ENCODE results near the gene AKNA.

AKNA gene

GRCh38 chr9:114359801-114360200 lies 28.0 kb downstream of the AKNA start:
- Histone ChIP-seq H3K4ac (ENCODE audit: low read length) (no peak overlapping the region), H3K23ac (ENCODE audit: low read depth, low read length, poor library complexity) (no peak overlapping the region), H2BK15ac (ENCODE audit: low read length) (no peak overlapping the region), H3K4me1 (ENCODE audit: control insufficient read depth in 2 of 2, insufficient read depth in 1 of 2, low read depth in 1 of 2, low read length in 2 of 2) (no peaks in the 10 kb centered on the region), H3K9me3 (replicated peaks in 1 of 2; ENCODE audit: control insufficient read depth in 2 of 2, insufficient read depth in 1 of 2, low read depth in 1 of 2, low read length in 2 of 2) (no peaks in the 10 kb centered on the region), H3K27me3 (ENCODE audit: control insufficient read depth in 3 of 3, insufficient read depth in 3 of 3, low read depth in 1 of 3, low read length in 3 of 3) (no peaks in the 10 kb centered on the region), H3K4me2 (ENCODE audit: insufficient read depth, low read length, poor library complexity, severe bottlenecking) (no peak overlapping the region), H2BK120ac (ENCODE audit: low read depth, low read length) (no peak overlapping the region), H3K36me3 (replicated peaks in 1 of 2; ENCODE audit: control insufficient read depth in 2 of 2, insufficient read depth in 2 of 2, low read length in 2 of 2) (peaks cover 28 to 79% of the 10 kb centered on the region in 2 donors), H3K14ac (ENCODE audit: low read length) (no peak overlapping the region), H4K91ac (ENCODE audit: low read depth, low read length, poor library complexity) (no peak overlapping the region), H3K18ac (ENCODE audit: low read length) (no peak overlapping the region), H2BK12ac (ENCODE audit: low read length) (no peak overlapping the region), H3K79me1 (ENCODE audit: low read depth, low read length) (no peaks in the 10 kb centered on the region), H2BK5ac (ENCODE audit: low read length) (no peak overlapping the region), H3K27ac (replicated peaks; ENCODE audit: low read length) (no peak overlapping the region), H2AK5ac (ENCODE audit: low read depth, low read length) (no peak overlapping the region), H3K9ac (ENCODE audit: low read depth, low read length, poor library complexity) (no peak overlapping the region), H4K8ac (ENCODE audit: low read depth, low read length) (no peak overlapping the region), H2AFZ (ENCODE audit: low read length) (no peak overlapping the region), H3K4me3 (ENCODE audit: low read length in 2 of 2) (peak overlapping the region in 1 of 2 donors; percentile 26)
- no peak for DNase-seq (ENCODE audit: low spot score)
- WGBS, 2 donors (ENCODE audit: extremely low coverage in 2 of 2, insufficient read length in 2 of 2, insufficient replicate concordance in 1 of 2), result no CpG with 5 or more reads among the region's 7 CpGs

- H2AK5ac ChIP-seq (ENCODE audit: low read depth, low read length), result no peak overlapping the region
- no peak overlapping the region for H4K91ac ChIP-seq (ENCODE audit: low read depth, low read length, poor library complexity)
- no peak overlapping the region for H2BK120ac ChIP-seq (ENCODE audit: low read depth, low read length)
- peak overlapping the region; percentile 14 for H3K9ac ChIP-seq (ENCODE audit: low read depth, low read length, poor library complexity)
- no peak overlapping the region for H3K4ac ChIP-seq (ENCODE audit: low read length)
- H2BK15ac ChIP-seq (ENCODE audit: low read length), result no peak overlapping the region
- no CpG with 5 or more reads among the region's 9 CpGs for WGBS, 2 donors (ENCODE audit: extremely low coverage in 2 of 2, insufficient read length in 2 of 2, insufficient replicate concordance in 1 of 2)
- no peaks in the 10 kb centered on the region for H3K79me1 ChIP-seq (ENCODE audit: low read depth, low read length)
- H2BK12ac ChIP-seq (ENCODE audit: low read length), result no peak overlapping the region
- H3K4me1 ChIP-seq (ENCODE audit: control insufficient read depth in 2 of 2, insufficient read depth in 1 of 2, low read depth in 1 of 2, low read length in 2 of 2), result no peaks in the 10 kb centered on the region
- H4K8ac ChIP-seq (ENCODE audit: low read depth, low read length), result peak overlapping the region; percentile 49
- H3K27me3 ChIP-seq (ENCODE audit: control insufficient read depth in 3 of 3, insufficient read depth in 3 of 3, low read depth in 1 of 3, low read length in 3 of 3), result no peaks in the 10 kb centered on the region
- H2BK5ac ChIP-seq (ENCODE audit: low read length), result no peak overlapping the region
- H3K18ac ChIP-seq (ENCODE audit: low read length), result no peak overlapping the region
- H3K23ac ChIP-seq (ENCODE audit: low read depth, low read length, poor library complexity), result no peak overlapping the region
- no peaks in the 10 kb centered on the region for H3K9me3 ChIP-seq (replicated peaks in 1 of 2; ENCODE audit: control insufficient read depth in 2 of 2, insufficient read depth in 1 of 2, low read depth in 1 of 2, low read length in 2 of 2)
- no peak overlapping the region for H3K4me3 ChIP-seq (ENCODE audit: low read length in 2 of 2)
- no peak overlapping the region for H3K14ac ChIP-seq (ENCODE audit: low read length)
- no peak overlapping the region for H2AFZ ChIP-seq (ENCODE audit: low read length)
- H3K27ac ChIP-seq (replicated peaks; ENCODE audit: low read length), result no peak overlapping the region
- H3K36me3 ChIP-seq (replicated peaks in 1 of 2; ENCODE audit: control insufficient read depth in 2 of 2, insufficient read depth in 2 of 2, low read length in 2 of 2), result peaks cover 24 to 82% of the 10 kb centered on the region in 2 donors
- DNase-seq (ENCODE audit: low spot score), result no peak
- no peak overlapping the region for H3K4me2 ChIP-seq (ENCODE audit: insufficient read depth, low read length, poor library complexity, severe bottlenecking)
Measured at GRCh38 chr9:114357911-114358328, 29.9 kb downstream of the AKNA start.

- peaks cover 24 to 79% of the 10 kb centered on the region in 2 donors for H3K36me3 ChIP-seq (replicated peaks in 1 of 2; ENCODE audit: control insufficient read depth in 2 of 2, insufficient read depth in 2 of 2, low read length in 2 of 2)
- WGBS, 2 donors (ENCODE audit: extremely low coverage in 2 of 2, insufficient read length in 2 of 2, insufficient replicate concordance in 1 of 2), result no CpG with 5 or more reads among the region's 6 CpGs
- no peak for DNase-seq (ENCODE audit: low spot score)
Measured at GRCh38 chr9:114357360-114357759, 30.4 kb downstream of the AKNA start.

GRCh38 chr9:114356792-114357191 lies 31.0 kb downstream of the AKNA start:
- no peak overlapping the region for H3K27ac ChIP-seq (replicated peaks; ENCODE audit: low read length)
- H4K91ac ChIP-seq (ENCODE audit: low read depth, low read length, poor library complexity), result no peak overlapping the region
- WGBS, 2 donors (ENCODE audit: extremely low coverage in 2 of 2, insufficient read length in 2 of 2, insufficient replicate concordance in 1 of 2), result no CpG with 5 or more reads among the region's 6 CpGs
- peak overlapping the region; percentile 18 for H3K9ac ChIP-seq (ENCODE audit: low read depth, low read length, poor library complexity)
- H3K4me1 ChIP-seq (ENCODE audit: control insufficient read depth in 2 of 2, insufficient read depth in 1 of 2, low read depth in 1 of 2, low read length in 2 of 2), result no peaks in the 10 kb centered on the region
- no peak overlapping the region for H3K23ac ChIP-seq (ENCODE audit: low read depth, low read length, poor library complexity)
- no peak overlapping the region for H2BK5ac ChIP-seq (ENCODE audit: low read length)
- no peak overlapping the region for H2AFZ ChIP-seq (ENCODE audit: low read length)
- peaks cover 24 to 77% of the 10 kb centered on the region in 2 donors for H3K36me3 ChIP-seq (replicated peaks in 1 of 2; ENCODE audit: control insufficient read depth in 2 of 2, insufficient read depth in 2 of 2, low read length in 2 of 2)
- no peak overlapping the region for H3K18ac ChIP-seq (ENCODE audit: low read length)
- H2BK15ac ChIP-seq (ENCODE audit: low read length), result no peak overlapping the region
- H3K4ac ChIP-seq (ENCODE audit: low read length), result no peak overlapping the region
- H3K14ac ChIP-seq (ENCODE audit: low read length), result no peak overlapping the region
- H2BK120ac ChIP-seq (ENCODE audit: low read depth, low read length), result no peak overlapping the region
- H2BK12ac ChIP-seq (ENCODE audit: low read length), result no peak overlapping the region
- no peak overlapping the region for H4K8ac ChIP-seq (ENCODE audit: low read depth, low read length)
- no peak overlapping the region for H2AK5ac ChIP-seq (ENCODE audit: low read depth, low read length)
- H3K4me2 ChIP-seq (ENCODE audit: insufficient read depth, low read length, poor library complexity, severe bottlenecking), result no peak overlapping the region
- no peak for DNase-seq (ENCODE audit: low spot score)
- no peaks in the 10 kb centered on the region for H3K79me1 ChIP-seq (ENCODE audit: low read depth, low read length)
- no peak overlapping the region for H3K4me3 ChIP-seq (ENCODE audit: low read length in 2 of 2)
- H3K9me3 ChIP-seq (replicated peaks in 1 of 2; ENCODE audit: control insufficient read depth in 2 of 2, insufficient read depth in 1 of 2, low read depth in 1 of 2, low read length in 2 of 2), result no peaks in the 10 kb centered on the region
- H3K27me3 ChIP-seq (ENCODE audit: control insufficient read depth in 3 of 3, insufficient read depth in 3 of 3, low read depth in 1 of 3, low read length in 3 of 3), result no peaks in the 10 kb centered on the region

More at GRCh38 chr9:114357360-114357759, 30.4 kb downstream of the AKNA start:
- no peak overlapping the region for H3K4me2 ChIP-seq (ENCODE audit: insufficient read depth, low read length, poor library complexity, severe bottlenecking)
- H4K91ac ChIP-seq (ENCODE audit: low read depth, low read length, poor library complexity), result no peak overlapping the region
- H3K18ac ChIP-seq (ENCODE audit: low read length), result no peak overlapping the region
- no peak overlapping the region for H2AK5ac ChIP-seq (ENCODE audit: low read depth, low read length)
- H3K14ac ChIP-seq (ENCODE audit: low read length), result no peak overlapping the region
- no peak overlapping the region for H4K8ac ChIP-seq (ENCODE audit: low read depth, low read length)
- no peaks in the 10 kb centered on the region for H3K4me1 ChIP-seq (ENCODE audit: control insufficient read depth in 2 of 2, insufficient read depth in 1 of 2, low read depth in 1 of 2, low read length in 2 of 2)
- H3K4me3 ChIP-seq (ENCODE audit: low read length in 2 of 2), result no peak overlapping the region
- no peaks in the 10 kb centered on the region for H3K9me3 ChIP-seq (replicated peaks in 1 of 2; ENCODE audit: control insufficient read depth in 2 of 2, insufficient read depth in 1 of 2, low read depth in 1 of 2, low read length in 2 of 2)
- no peak overlapping the region for H2AFZ ChIP-seq (ENCODE audit: low read length)
- no peak overlapping the region for H2BK15ac ChIP-seq (ENCODE audit: low read length)
- no peaks in the 10 kb centered on the region for H3K27me3 ChIP-seq (ENCODE audit: control insufficient read depth in 3 of 3, insufficient read depth in 3 of 3, low read depth in 1 of 3, low read length in 3 of 3)
- H3K4ac ChIP-seq (ENCODE audit: low read length), result no peak overlapping the region
- no peak overlapping the region for H2BK120ac ChIP-seq (ENCODE audit: low read depth, low read length)
- H2BK5ac ChIP-seq (ENCODE audit: low read length), result no peak overlapping the region
- no peak overlapping the region for H3K23ac ChIP-seq (ENCODE audit: low read depth, low read length, poor library complexity)
- no peaks in the 10 kb centered on the region for H3K79me1 ChIP-seq (ENCODE audit: low read depth, low read length)
- no peak overlapping the region for H2BK12ac ChIP-seq (ENCODE audit: low read length)
- no peak overlapping the region for H3K9ac ChIP-seq (ENCODE audit: low read depth, low read length, poor library complexity)
- H3K27ac ChIP-seq (replicated peaks; ENCODE audit: low read length), result no peak overlapping the region

Data from neuronal stem cell (in vitro differentiated cells).